A673 (cell line): Measurements from ENCODE around the gene CWC15. TPM values are rescaled to one million over a fixed set of nuclear protein-coding genes. Genes with fewer than 3 reads are reported as not detected.

ENCODE experiments used
- BruUV-seq: library from RNA; stranded (reverse); fragments of 400-500 nt; replicated peaks from 2 replicates; lab custom pipeline; 2021; lab: Mats Ljungman, UMichigan
- CTCF ChIA-PET: fragments of 300-600 bp; sonication (Branson Sonifier 250); formaldehyde crosslinking; loops from one replicate; lab custom pipeline; 2022; ENCODE audit warnings: antibody characterized with exemption; lab: Charles Lee
- POLR2A ChIA-PET: fragments of 300-600 bp; sonication (Branson Sonifier 250); formaldehyde crosslinking; loops from one replicate; lab custom pipeline; 2022; ENCODE audit warnings: antibody characterized with exemption; ENCODE audit not compliant: low non-redundant PET; lab: Charles Lee
- DNase-seq: peaks from one replicate; pipeline ENCODE4 v3.0.0-alpha.2; 2015; ENCODE audit warnings: low spot score
- H3K27ac ChIP-seq: fragments of 200-600 bp; sonication (generic); 2 replicates; pipeline ENCODE4 v1.5.1; 2016; ENCODE audit warnings: mixed run types, low read depth, mild to moderate bottlenecking, mixed read lengths, antibody characterized with exemption, low read length; ENCODE audit not compliant: poor library complexity, severe bottlenecking
- H3K27me3 ChIP-seq: fragments of 200-600 bp; sonication (generic); replicated peaks from 2 replicates; pipeline ENCODE4 v1.6.1; 2017; ENCODE audit warnings: mixed run types, low read depth, mild to moderate bottlenecking, mixed read lengths, antibody characterized with exemption, low read length; ENCODE audit not compliant: insufficient read depth, poor library complexity
- H3K36me3 ChIP-seq: fragments of 200-600 bp; sonication (generic); 2 replicates; pipeline ENCODE4 v1.6.1; 2016; ENCODE audit warnings: mixed run types, mild to moderate bottlenecking, mixed read lengths, antibody characterized with exemption, low read length; ENCODE audit not compliant: insufficient read depth, poor library complexity, severe bottlenecking
- H3K4me1 ChIP-seq: fragments of 200-600 bp; sonication (generic); 2 replicates; pipeline ENCODE4 v1.6.1; 2017; ENCODE audit warnings: mixed run types, mild to moderate bottlenecking, mixed read lengths, antibody characterized with exemption, low read length; ENCODE audit not compliant: insufficient read depth, poor library complexity, severe bottlenecking
- H3K4me3 ChIP-seq: fragments of 200-600 bp; sonication (generic); 2 replicates; pipeline ENCODE4 v1.5.1; 2016; ENCODE audit warnings: low read depth, mixed run types, mild to moderate bottlenecking, mixed read lengths, low read length; ENCODE audit not compliant: poor library complexity, severe bottlenecking
- H3K9me3 ChIP-seq: fragments of 200-600 bp; sonication (generic); 2 replicates; pipeline ENCODE4 v1.6.1; 2016; ENCODE audit warnings: mixed run types, low read depth, mild to moderate bottlenecking, mixed read lengths, antibody characterized with exemption, low read length; ENCODE audit not compliant: poor library complexity, severe bottlenecking
- EZH2 ChIP-seq: fragments of 200-600 bp; sonication (generic); IDR thresholded peaks from 2 replicates; pipeline ENCODE4 v1.6.1; 2017; ENCODE audit warnings: borderline replicate concordance, low read depth, mild to moderate bottlenecking, mixed read lengths, antibody characterized with exemption, low read length; ENCODE audit not compliant: poor library complexity, severe bottlenecking
- intact Hi-C: fragments of 100-400 bp; cut with micrococcal nuclease; formaldehyde crosslinking; loops from one replicate; pipeline ENCODE4 v1.10.0; 2022; ENCODE audit not compliant: unreplicated experiment
- total RNA-seq: library from RNA; stranded (reverse); gene quantifications from 2 replicates; pipeline ENCODE4 v1.2.3, GENCODE V29; 2021
- TF ChIP-seq, protein P1 (sequence below): fragments of 300-800, 200-600 bp; sonication (generic); conservative IDR thresholded peaks from 2 replicates; pipeline ENCODE4 v1.5.1; 2017; ENCODE audit warnings: low read depth, mild to moderate bottlenecking, antibody characterized with exemption, low read length, moderate library complexity, mixed read lengths

Gene CWC15
- total RNA-seq, 1 experiment from 2014 or later, result 86.7 TPM

DNA sequence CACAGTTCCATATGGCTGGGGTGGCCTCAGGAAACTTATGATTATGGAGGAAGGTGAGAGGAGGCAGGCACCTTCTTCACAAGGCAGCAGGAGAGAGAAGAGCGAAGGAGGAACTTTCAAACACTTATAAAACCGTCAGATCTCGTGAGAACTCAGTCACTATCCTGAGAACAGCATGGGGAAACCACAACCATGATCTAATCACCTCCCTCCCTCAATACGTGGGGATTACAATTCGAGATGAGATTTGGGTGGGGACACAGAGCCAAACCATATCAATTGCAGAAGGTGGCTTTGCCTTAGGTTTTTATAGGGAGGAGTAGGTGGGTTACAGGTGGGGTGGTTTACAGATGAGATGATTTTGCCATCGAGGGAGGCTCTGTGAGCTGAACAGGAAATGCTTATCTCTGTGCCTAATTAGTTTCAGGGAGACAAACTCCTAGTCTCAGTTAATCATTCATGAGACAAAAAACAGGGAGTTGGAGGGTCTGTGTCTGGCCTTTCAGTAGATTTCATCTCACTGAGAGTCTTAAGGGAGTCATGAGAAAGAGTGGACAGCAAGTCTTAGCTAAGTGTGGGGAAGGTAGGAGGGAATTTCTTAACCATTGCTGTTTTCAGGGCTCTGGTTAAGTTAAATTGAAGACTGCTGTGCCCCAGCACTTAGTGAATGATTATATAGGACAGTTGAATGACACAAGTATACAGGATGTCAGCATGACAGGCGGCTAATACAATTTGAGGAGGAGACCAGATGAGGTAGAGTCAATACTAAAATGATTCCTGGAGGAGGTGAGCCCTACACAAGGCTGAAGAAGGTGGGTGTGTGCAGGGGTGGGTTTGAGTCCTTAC is 47.7 kb downstream of the CWC15 start:
- no peaks in the 10 kb centered on the region for H3K9me3 ChIP-seq
- peak overlapping the region; percentile 60 for H3K27ac ChIP-seq
- no TSS peak for BruUV-seq
- no peaks in the 10 kb centered on the region for H3K27me3 ChIP-seq
- no peak for TF ChIP-seq EZH2
- TF ChIP-seq, protein P1, sequence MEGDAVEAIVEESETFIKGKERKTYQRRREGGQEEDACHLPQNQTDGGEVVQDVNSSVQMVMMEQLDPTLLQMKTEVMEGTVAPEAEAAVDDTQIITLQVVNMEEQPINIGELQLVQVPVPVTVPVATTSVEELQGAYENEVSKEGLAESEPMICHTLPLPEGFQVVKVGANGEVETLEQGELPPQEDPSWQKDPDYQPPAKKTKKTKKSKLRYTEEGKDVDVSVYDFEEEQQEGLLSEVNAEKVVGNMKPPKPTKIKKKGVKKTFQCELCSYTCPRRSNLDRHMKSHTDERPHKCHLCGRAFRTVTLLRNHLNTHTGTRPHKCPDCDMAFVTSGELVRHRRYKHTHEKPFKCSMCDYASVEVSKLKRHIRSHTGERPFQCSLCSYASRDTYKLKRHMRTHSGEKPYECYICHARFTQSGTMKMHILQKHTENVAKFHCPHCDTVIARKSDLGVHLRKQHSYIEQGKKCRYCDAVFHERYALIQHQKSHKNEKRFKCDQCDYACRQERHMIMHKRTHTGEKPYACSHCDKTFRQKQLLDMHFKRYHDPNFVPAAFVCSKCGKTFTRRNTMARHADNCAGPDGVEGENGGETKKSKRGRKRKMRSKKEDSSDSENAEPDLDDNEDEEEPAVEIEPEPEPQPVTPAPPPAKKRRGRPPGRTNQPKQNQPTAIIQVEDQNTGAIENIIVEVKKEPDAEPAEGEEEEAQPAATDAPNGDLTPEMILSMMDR, result no peak
- peak; percentile 42 for DNase-seq
- no peak overlapping the region for H3K4me3 ChIP-seq
- H3K4me1 ChIP-seq, result peaks cover 34% of the 10 kb centered on the region
- intact Hi-C loops, result no loop called here
- no peaks in the 10 kb centered on the region for H3K36me3 ChIP-seq
- POLR2A ChIA-PET, result no interaction called here
- CTCF ChIA-PET, result interaction anchor here (0.6 to 0.9 kb wide), 2 partner anchors 9 to 302 kb away, joined by 3 to 4 read pairs; no protein-coding TSS in a partner anchor

GRCh38 chr11:94924612-94925011 is 48.7 kb downstream of the CWC15 start:
- TF ChIP-seq EZH2, result no peak
- TF ChIP-seq, protein P1, result no peak
- Histone ChIP-seq H3K36me3 (no peaks in the 10 kb centered on the region), H3K27me3 (no peaks in the 10 kb centered on the region), H3K4me3 (no peak overlapping the region), H3K4me1 (peaks cover 34% of the 10 kb centered on the region), H3K27ac (no peak overlapping the region), H3K9me3 (no peaks in the 10 kb centered on the region)
- intact Hi-C loops, result no loop called here
- POLR2A ChIA-PET, result no interaction called here
- BruUV-seq, result no TSS peak
- CTCF ChIA-PET, result no interaction called here
- peak; percentile 46 for DNase-seq

DNA sequence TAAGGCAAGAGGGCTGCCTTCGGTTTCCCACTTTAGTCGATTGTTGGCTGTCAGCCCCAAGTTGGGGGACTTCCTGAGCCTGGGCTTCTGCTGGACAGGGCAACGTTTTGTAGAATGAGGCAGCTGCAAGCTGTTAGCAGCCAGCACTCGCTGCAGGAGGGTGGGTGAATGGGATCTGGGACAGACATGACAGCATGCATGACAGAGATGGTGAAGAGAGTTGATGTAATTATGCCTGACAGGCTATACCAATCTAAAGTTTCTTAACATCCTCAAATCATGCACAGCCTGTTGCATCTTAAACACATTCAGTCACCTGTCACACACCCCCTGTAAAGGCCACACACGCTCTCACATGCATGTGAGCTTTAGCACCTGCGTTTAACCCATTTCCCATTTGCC is 49.2 kb downstream of the CWC15 start:
- H3K4me1 ChIP-seq, result peaks cover 34% of the 10 kb centered on the region
- intact Hi-C loops, result no loop called here
- no peaks in the 10 kb centered on the region for H3K9me3 ChIP-seq
- DNase-seq, result no peak
- TF ChIP-seq, protein P1, result no peak
- no peak for TF ChIP-seq EZH2
- ChIA-PET POLR2A (no interaction called here), CTCF (no interaction called here)
- H3K4me3 ChIP-seq, result no peak overlapping the region
- no peaks in the 10 kb centered on the region for H3K27me3 ChIP-seq
- H3K36me3 ChIP-seq, result no peaks in the 10 kb centered on the region
- H3K27ac ChIP-seq, result no peak overlapping the region
- no TSS peak for BruUV-seq
